Muscle layer of colon (tissue), 2 donors: ENCODE data around the gene RBM26.

Experiments
- H3K27ac ChIP-seq: one replicate; pipeline ENCODE4 v1.7.0; 2013; ENCODE audit warnings: low read depth, mild to moderate bottlenecking, low read length, moderate library complexity
- H3K27me3 ChIP-seq, 2 donors: one replicate each; pipeline ENCODE4 v1.7.0; 2013; ENCODE audit warnings: low read length in 2 of 2, mild to moderate bottlenecking in 2 of 2; ENCODE audit not compliant: insufficient read depth in 2 of 2, control insufficient read depth in 1 of 2
- H3K36me3 ChIP-seq: one replicate; pipeline ENCODE4 v1.7.0; 2013; ENCODE audit warnings: mild to moderate bottlenecking, low read length; ENCODE audit not compliant: insufficient read depth
- H3K4me1 ChIP-seq: one replicate; pipeline ENCODE4 v1.7.0; 2013; ENCODE audit warnings: mild to moderate bottlenecking, low read length; ENCODE audit not compliant: insufficient read depth
- H3K4me3 ChIP-seq, 2 donors: one replicate each; pipeline ENCODE4 v1.7.0; 2013; ENCODE audit warnings: low read length in 2 of 2, low read depth in 1 of 2, mild to moderate bottlenecking in 1 of 2, moderate library complexity in 1 of 2
- H3K9ac ChIP-seq: one replicate; pipeline ENCODE4 v1.7.0; 2013; ENCODE audit warnings: low read length
- H3K9me3 ChIP-seq: one replicate; pipeline ENCODE4 v1.7.0; 2013; ENCODE audit warnings: mild to moderate bottlenecking, low read length
- donor health status: abdominal sarcoma.
- donor health status: Adenocarcinoma of cecum.

RBM26 gene

GRCh38 chr13:79419365-79419764 lies 13.3 kb upstream of the RBM26 start:
- Histone ChIP-seq H3K4me3 (no peak overlapping the region), H3K27ac (no peak overlapping the region), H3K9me3 (no peaks in the 10 kb centered on the region), H3K4me1 (no peaks in the 10 kb centered on the region), H3K27me3 (no peaks in the 10 kb centered on the region), H3K36me3 (no peaks in the 10 kb centered on the region), H3K9ac (no peak overlapping the region)

- Histone ChIP-seq H3K9ac (no peak overlapping the region), H3K36me3 (no peaks in the 10 kb centered on the region), H3K27me3 (no peaks in the 10 kb centered on the region), H3K27ac (no peak overlapping the region), H3K4me3 (no peak overlapping the region), H3K9me3 (no peaks in the 10 kb centered on the region), H3K4me1 (no peaks in the 10 kb centered on the region)
Measured at GRCh38 chr13:79417741-79418140, 11.7 kb upstream of the RBM26 start.

- Histone ChIP-seq H3K9ac (no peak overlapping the region), H3K27me3 (no peaks in the 10 kb centered on the region), H3K4me1 (no peaks in the 10 kb centered on the region), H3K4me3 (no peak overlapping the region), H3K27ac (no peak overlapping the region), H3K36me3 (no peaks in the 10 kb centered on the region), H3K9me3 (no peaks in the 10 kb centered on the region)
Measured at GRCh38 chr13:79413521-79413920, 7.5 kb upstream of the RBM26 start.

- H3K27ac ChIP-seq, result no peak overlapping the region
- H3K4me3 ChIP-seq, result no peak overlapping the region
- no peaks in the 10 kb centered on the region for H3K9me3 ChIP-seq
- H3K27me3 ChIP-seq, result no peaks in the 10 kb centered on the region
- H3K9ac ChIP-seq, result no peak overlapping the region
- H3K36me3 ChIP-seq, result no peaks in the 10 kb centered on the region
- peaks cover 5% of the 10 kb centered on the region for H3K4me1 ChIP-seq
Measured at GRCh38 chr13:79409828-79410227, 3.8 kb upstream of the RBM26 start.

- H3K36me3 ChIP-seq, result no peaks in the 10 kb centered on the region
- no peak overlapping the region for H3K9ac ChIP-seq
- no peaks in the 10 kb centered on the region for H3K9me3 ChIP-seq
- H3K4me1 ChIP-seq, result peaks cover 25% of the 10 kb centered on the region
- H3K27ac ChIP-seq, result no peak overlapping the region
- H3K4me3 ChIP-seq, result peak overlapping the region; percentile 3 to 74
- no peaks in the 10 kb centered on the region for H3K27me3 ChIP-seq
Measured at GRCh38 chr13:79407349-79407979, 1.4 kb upstream of the RBM26 start.

GRCh38 chr13:79406597-79406908 lies 498 bp upstream of the RBM26 start:
- H3K9me3 ChIP-seq, result no peaks in the 10 kb centered on the region
- peak overlapping the region; percentile 83 for H3K9ac ChIP-seq
- no peaks in the 10 kb centered on the region for H3K36me3 ChIP-seq
- H3K27ac ChIP-seq, result peak overlapping the region; percentile 90
- peak overlapping the region; percentile 74 to 89 for H3K4me3 ChIP-seq
- peaks cover 28% of the 10 kb centered on the region for H3K4me1 ChIP-seq
- H3K27me3 ChIP-seq, result no peaks in the 10 kb centered on the region

- Histone ChIP-seq H3K4me3 (peak overlapping the region; percentile 74 to 89), H3K27ac (peak overlapping the region; percentile 90), H3K9ac (peak overlapping the region; percentile 83), H3K4me1 (peaks cover 28% of the 10 kb centered on the region), H3K36me3 (no peaks in the 10 kb centered on the region), H3K9me3 (no peaks in the 10 kb centered on the region), H3K27me3 (no peaks in the 10 kb centered on the region)
Measured at GRCh38 chr13:79405501-79405830, 589 bp downstream of the RBM26 start.

GRCh38 chr13:79404985-79405384 lies 1.1 kb downstream of the RBM26 start:
- peaks cover under 1% of the 10 kb centered on the region for H3K36me3 ChIP-seq
- H3K9me3 ChIP-seq, result no peaks in the 10 kb centered on the region
- peaks cover 28% of the 10 kb centered on the region for H3K4me1 ChIP-seq
- H3K9ac ChIP-seq, result peak overlapping the region; percentile 83
- H3K27me3 ChIP-seq, result no peaks in the 10 kb centered on the region
- peak overlapping the region; percentile 74 to 89 for H3K4me3 ChIP-seq
- peak overlapping the region; percentile 90 for H3K27ac ChIP-seq

GRCh38 chr13:79404361-79404760 lies 1.7 kb downstream of the RBM26 start:
- Histone ChIP-seq H3K27ac (no peak overlapping the region), H3K9me3 (no peaks in the 10 kb centered on the region), H3K4me1 (peaks cover 28% of the 10 kb centered on the region), H3K36me3 (peaks cover 5% of the 10 kb centered on the region), H3K9ac (peak overlapping the region; percentile 83), H3K27me3 (no peaks in the 10 kb centered on the region), H3K4me3 (peak overlapping the region; percentile 74 to 89)

GRCh38 chr13:79403113-79403512 lies 2.9 kb downstream of the RBM26 start:
- Histone ChIP-seq H3K36me3 (peaks cover 5% of the 10 kb centered on the region), H3K9ac (no peak overlapping the region), H3K4me3 (peak overlapping the region in 1 of 2 donors; percentile 7), H3K9me3 (no peaks in the 10 kb centered on the region), H3K4me1 (peaks cover 31% of the 10 kb centered on the region), H3K27ac (no peak overlapping the region), H3K27me3 (no peaks in the 10 kb centered on the region)

- Histone ChIP-seq H3K36me3 (peaks cover 5% of the 10 kb centered on the region), H3K4me3 (no peak overlapping the region), H3K9ac (no peak overlapping the region), H3K27ac (no peak overlapping the region), H3K4me1 (peaks cover 33% of the 10 kb centered on the region), H3K27me3 (no peaks in the 10 kb centered on the region), H3K9me3 (no peaks in the 10 kb centered on the region)
Measured at GRCh38 chr13:79402679-79403078, 3.4 kb downstream of the RBM26 start.

- Histone ChIP-seq H3K4me3 (no peak overlapping the region), H3K27me3 (no peaks in the 10 kb centered on the region), H3K9ac (no peak overlapping the region), H3K27ac (no peak overlapping the region), H3K4me1 (peaks cover 32% of the 10 kb centered on the region), H3K9me3 (no peaks in the 10 kb centered on the region), H3K36me3 (peaks cover 5% of the 10 kb centered on the region)
Measured at GRCh38 chr13:79402074-79402635, 3.9 kb downstream of the RBM26 start.
